GM19455 (cell line): ENCODE measurements around the gene CELA2B.
"Not testable (repeated sequence)": the region's sequence is repeated elsewhere in the genome, so short reads cannot be mapped to it uniquely, and the experiment has no call there.

ENCODE experiments used
- ATAC-seq: cut with Tn5 transposase; IDR thresholded peaks from one replicate; pipeline ENCODE4 v1.9.1; 2021; ENCODE audit not compliant: unreplicated experiment

CELA2B gene

DNA sequence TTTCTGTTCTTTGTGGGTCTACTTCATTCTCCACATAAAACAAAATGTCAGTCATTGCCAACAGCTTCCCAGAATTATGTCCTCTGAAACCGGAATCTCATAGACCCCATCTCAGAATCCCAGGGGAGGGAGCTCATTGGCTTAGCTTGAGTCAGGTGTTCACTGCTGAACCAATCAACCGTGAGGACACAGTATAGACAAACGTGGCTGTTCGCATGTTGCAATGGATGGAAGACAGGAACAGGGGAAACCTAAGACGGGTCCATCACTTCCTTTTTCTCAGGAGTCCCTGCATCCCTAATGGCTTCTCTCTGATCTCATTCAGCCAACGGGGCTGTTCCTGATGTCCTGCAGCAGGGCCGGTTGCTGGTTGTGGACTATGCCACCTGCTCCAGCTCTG is 10.2 kb upstream of the CELA2B start:
- no peak for ATAC-seq

DNA sequence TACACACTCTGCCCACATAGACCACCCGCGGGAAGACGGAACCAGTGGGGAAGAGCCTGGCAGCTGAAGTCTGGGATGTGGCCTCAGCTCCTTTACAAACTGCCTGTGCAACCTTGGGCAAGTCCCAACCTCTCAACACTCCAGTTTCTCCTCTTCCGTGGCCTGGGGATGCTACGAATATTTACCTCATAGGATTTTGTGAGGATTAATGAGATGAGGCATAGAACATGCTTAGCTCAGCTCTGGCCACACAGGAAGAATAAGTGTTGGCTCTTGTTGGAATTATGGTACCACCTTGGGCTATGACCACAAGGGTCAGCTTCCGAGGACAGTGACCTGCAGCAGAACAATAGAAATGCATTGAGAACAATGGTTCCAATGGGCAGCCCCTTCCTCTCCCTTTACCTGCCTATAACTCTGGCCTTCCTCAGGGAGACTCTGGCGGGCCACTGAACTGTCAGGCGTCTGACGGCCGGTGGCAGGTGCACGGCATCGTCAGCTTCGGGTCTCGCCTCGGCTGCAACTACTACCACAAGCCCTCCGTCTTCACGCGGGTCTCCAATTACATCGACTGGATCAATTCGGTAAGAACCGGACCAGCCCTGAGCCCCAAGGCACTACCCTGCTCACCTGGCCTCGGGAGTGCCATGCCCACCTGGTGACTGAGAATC is 8.8 kb upstream of the CELA2B start:
- not testable (repeated sequence) for ATAC-seq

DNA sequence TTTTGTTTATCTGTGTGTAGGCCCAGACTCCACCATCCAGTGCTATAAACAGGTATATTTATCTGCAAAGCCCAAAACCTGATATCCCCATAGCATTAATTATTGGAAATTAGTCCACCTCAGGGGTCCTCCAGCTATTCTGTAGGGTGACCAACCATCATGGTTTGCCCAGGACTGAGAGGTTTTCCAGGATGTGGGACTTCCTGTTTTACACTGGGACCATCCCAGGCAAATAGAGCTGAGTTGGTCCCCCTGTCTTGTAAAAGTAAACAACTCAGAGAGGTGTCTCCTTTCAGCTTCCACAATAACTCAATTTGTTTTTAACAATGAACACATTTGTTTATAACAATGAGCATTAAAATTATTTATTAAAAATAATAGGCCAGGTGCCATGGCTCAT is 7.8 kb upstream of the CELA2B start:
- ATAC-seq, result no peak

DNA sequence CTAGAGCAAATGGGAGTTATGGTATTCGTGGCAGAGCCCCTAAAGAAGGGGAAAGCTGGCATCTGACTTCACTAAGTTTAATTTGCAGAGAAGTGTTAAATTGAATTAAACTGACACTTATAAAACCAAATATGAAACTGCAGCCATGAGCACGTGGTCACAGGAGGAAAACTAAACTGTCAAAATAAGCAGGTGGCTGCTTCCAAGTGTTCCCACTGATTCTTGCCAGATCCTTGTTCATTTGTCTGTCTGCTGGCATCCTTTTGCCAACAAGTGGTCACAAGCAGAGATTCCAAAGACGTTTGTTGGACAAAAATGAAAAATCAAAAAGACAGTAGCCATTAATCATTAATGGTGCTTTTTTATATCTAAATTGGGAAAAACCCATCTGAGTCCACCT is 6.5 kb upstream of the CELA2B start:
- ATAC-seq, result no peak

DNA sequence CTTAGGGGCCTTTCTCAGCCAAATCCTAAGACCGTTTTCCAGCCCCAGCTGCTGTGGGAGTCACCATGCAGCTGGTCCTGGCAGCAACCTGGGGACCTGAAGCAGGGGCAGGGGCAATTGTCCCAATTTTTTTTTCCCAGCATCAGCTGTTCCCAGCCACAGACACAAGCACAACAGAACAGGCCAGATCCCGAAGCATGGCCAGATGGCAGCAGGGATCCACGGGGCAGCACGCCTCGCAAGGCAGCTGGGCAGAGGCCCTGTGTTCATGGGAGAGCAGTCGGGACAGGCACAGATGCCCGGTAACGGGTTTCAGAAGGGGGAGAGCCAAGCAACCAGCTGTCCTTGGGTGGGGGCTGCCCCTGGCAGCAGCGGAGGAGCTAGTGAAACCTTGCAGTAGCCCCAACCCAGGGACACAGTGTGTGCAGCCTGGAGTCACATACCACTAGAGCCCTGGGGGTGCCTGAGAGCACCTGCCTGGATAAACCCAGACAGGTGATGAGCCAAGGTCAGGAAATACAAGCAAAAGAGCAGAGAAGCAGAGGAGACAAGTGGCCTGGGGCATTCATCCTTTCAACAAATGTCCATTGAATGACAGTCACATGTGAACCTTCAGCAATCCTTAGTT is 6.0 kb upstream of the CELA2B start:
- not testable (repeated sequence) for ATAC-seq

DNA sequence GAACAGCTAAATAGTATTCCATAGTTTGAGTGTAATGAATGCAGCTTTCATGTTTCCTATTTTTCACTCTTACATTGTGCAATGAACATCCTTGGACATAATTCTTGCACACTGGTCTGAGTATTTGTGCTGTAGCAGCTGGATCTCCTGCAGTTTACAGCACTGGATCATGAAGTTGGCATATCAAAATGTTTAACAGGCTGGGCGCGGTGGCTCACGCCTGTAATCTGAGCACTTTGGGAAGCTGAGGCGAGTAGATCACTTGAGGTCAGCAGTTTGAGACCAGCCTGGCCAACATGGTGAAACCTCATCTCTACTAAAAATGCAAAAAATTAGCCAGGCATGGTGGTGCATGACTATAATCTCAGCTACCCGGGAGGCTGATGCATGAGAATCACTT is 4.8 kb upstream of the CELA2B start:
- not testable (repeated sequence) for ATAC-seq

DNA sequence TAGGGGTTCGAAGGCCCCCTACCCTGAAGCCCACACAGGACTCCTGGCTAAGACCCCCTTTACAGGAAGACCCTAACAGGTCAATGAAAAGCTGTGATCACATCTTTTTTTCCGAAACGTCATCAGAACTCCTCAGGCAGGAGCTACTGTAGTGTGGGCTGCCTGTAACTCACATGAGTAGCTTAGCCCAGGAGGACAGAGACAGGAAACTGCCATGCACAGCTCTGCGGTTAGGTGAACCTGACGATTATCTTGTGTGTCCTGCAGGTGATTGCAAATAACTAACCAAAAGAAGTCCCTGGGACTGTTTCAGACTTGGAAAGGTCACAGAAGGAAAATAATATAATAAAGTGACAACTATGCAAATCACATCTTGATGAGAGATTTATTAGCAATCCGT is 4.2 kb upstream of the CELA2B start:
- ATAC-seq, result not testable (repeated sequence)

GRCh38 chr1:15472587-15472986 is 3.3 kb upstream of the CELA2B start:
- no peak for ATAC-seq

- no peak for ATAC-seq
Measured at GRCh38 chr1:15476927-15477326, 1.0 kb downstream of the CELA2B start.

DNA sequence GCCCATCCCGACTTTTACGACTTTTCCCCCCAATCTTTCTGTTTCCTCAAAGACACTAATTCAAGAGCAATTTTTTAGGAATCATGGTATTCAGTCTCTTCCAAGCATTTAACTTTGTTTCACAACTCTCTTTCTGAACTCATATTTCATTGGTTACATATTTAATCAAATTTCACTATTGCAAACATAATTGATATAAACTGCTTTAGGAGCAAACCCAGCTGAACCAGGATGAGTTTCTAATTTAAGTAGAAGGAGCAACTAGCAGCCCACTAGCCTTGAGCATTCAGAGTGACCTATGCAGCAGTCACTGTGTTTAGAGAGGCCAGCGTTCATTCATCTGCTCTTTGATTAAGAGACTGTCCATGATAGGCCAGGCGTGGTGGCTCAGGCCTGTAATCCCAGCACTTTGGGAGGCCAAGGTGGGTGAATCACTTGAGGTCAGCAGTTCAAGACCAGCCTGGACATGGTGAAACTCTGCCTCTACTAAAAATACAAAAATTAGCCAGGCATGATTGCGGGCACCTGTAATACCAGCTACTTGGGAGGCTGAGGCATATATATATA is 1.8 kb downstream of the CELA2B start:
- ATAC-seq, result no peak

GRCh38 chr1:15479654-15480347 is 3.9 kb downstream of the CELA2B start:
- ATAC-seq, result no peak

GRCh38 chr1:15482455-15482854 is 6.6 kb downstream of the CELA2B start:
- not testable (repeated sequence) for ATAC-seq

DNA sequence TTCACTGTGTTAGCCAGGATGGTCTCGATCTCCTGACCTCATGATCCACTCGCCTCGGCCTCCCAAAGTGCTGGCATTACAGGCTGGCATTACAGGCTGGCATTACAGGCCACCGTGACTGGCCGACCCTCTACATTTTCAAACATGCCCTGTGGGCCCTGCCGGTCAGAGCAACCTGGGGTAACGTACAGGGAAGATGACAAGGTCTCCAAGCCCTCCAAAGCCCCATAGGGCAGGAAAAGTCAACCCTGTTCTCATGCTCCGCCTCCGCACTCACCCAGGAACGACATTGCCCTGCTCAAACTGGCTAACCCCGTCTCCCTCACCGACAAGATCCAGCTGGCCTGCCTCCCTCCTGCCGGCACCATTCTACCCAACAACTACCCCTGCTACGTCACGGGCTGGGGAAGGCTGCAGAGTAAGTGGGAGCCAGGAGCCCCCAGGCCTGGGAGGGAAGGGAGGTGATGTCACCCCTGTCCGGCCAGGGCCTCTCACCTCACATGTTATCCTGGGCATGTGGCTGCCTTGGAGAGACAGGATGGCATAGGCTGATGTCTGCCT is 7.2 kb downstream of the CELA2B start:
- ATAC-seq, result not testable (repeated sequence)

DNA sequence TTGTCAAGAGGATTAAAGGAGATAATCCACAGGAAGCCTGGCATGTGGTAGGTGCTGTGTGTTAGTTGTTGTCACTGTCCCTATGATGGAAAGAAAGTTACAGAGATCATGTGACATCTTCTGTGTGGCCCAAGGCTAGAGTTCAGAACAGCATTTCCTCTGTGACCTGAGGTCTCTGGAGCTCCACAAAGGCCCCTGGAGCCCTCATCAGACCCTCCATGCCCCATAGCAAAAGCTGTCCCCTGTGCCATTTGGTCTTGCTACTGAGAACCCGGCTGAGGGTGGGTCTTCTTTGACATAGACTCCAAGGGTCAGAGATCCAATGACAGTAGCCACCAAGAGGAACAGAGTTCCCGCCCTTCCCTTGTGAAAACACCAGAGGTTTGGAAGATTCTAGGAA is 8.1 kb downstream of the CELA2B start:
- ATAC-seq, result no peak

GRCh38 chr1:15484443-15484842 is 8.5 kb downstream of the CELA2B start:
- ATAC-seq, result not testable (repeated sequence)

GRCh38 chr1:15485636-15486035 is 9.7 kb downstream of the CELA2B start:
- no peak for ATAC-seq

DNA sequence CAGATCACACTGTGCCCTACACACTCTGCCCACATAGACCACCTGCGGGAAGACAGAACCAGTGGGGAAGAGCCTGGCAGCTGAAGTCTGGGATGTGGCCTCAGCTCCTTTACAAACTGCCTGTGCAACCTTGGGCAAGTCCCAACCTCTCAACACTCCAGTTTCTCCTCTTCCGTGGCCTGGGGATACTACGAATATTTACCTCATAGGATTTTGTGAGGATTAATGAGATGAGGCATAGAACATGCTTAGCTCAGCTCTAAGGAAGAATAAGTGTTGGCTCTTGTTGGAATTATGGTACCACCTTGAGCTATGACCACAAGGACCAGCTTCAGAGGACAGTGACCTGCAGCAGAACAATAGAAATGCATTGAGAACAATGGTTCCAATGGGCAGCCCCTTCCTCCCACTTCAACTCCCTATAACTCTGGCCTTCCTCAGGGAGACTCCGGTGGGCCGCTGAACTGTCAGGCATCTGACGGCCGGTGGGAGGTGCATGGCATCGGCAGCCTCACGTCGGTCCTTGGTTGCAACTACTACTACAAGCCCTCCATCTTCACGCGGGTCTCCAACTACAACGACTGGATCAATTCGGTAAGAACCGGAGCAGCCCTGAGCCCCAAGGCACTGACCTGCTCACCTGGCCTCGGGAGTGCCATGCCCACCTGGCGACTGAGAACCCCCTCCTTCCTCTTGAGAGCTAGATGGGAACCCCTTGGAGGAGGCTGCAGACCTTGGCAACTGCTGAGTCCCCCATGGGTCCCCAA is 11.1 kb downstream of the CELA2B start:
- ATAC-seq, result not testable (repeated sequence)

DNA sequence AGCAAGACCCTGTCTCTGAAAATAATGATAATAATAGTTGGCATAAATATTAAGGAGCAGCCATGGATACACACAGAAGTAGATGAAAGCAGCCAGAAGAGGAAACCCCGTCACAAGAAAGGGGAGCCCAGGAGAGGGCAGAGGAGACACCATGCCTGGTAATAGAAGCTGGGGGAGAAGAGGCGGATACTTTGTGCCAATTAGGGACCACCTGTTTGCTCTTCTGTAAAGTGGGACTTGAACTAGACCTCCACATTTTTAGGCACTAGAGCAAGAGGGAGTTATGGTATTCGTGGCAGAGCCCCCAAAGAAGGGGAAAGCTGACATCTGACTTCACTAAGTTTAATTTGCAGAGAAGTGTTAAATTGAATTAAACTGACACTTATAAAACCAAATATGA is 12.5 kb downstream of the CELA2B start:
- ATAC-seq, result no peak

- no peak for ATAC-seq
Measured at GRCh38 chr1:15489052-15489736, 13.3 kb downstream of the CELA2B start.

- not testable (repeated sequence) for ATAC-seq
Measured at GRCh38 chr1:15491010-15491409, 15.1 kb downstream of the CELA2B start.
